Upper lobe of left lung (tissue), 6 donors: ENCODE data around the gene LRRC14B. TPM values are rescaled to one million over a fixed set of nuclear protein-coding genes. Genes with fewer than 3 reads are reported as not detected.
"Not testable (repeated sequence)": the region's sequence is repeated elsewhere in the genome, so short reads cannot be mapped to it uniquely, and the experiment has no call there.

Source experiments
- ATAC-seq, 2 donors: fragments of 200-7000 bp; cut with Tn5 transposase; one replicate each; pipeline ENCODE4 v1.9.1; 2022; ENCODE audit warnings: mild to moderate bottlenecking in 2 of 2, moderate library complexity in 2 of 2; ENCODE audit not compliant: low FRiP score in 2 of 2
- DNase-seq, 2 donors: peaks; one replicate each; pipeline ENCODE4 v3.0.0-alpha.2; 2019 to 2020
- H3K27ac ChIP-seq, 4 donors: fragments of 200-600 bp; sonication (generic); one replicate each; pipeline ENCODE4 v1.5.1; 2016 to 2019
- H3K27me3 ChIP-seq, 4 donors: fragments of 200-600 bp; sonication (generic); one replicate each; pipeline ENCODE4 v1.5.1; 2017 to 2019
- H3K36me3 ChIP-seq, 4 donors: fragments of 200-600 bp; sonication (generic); one replicate each; pipeline ENCODE4 v1.5.1; 2016 to 2019
- H3K4me1 ChIP-seq, 4 donors: fragments of 200-600 bp; sonication (generic); one replicate each; pipeline ENCODE4 v1.5.1; 2018 to 2019
- H3K4me3 ChIP-seq, 4 donors: fragments of 200-600 bp; sonication (generic); one replicate each; pipeline ENCODE4 v1.5.1; 2017 to 2019; ENCODE audit warnings: mild to moderate bottlenecking in 2 of 4, moderate library complexity in 1 of 4
- H3K9me3 ChIP-seq, 4 donors: fragments of 200-600 bp; sonication (generic); one replicate each; pipeline ENCODE4 v1.5.1; 2018 to 2019
- EP300 ChIP-seq, 4 donors: sonication (generic); formaldehyde crosslinking; IDR thresholded peaks; one replicate each; pipeline ENCODE4 v1.5.1; 2017; ENCODE audit warnings: antibody characterized with exemption in 4 of 4, control low read depth in 2 of 4
- POLR2A ChIP-seq, 4 donors: fragments of 450-650 bp; IDR thresholded peaks; one replicate each; pipeline ENCODE4 v1.5.1; 2016 to 2017; ENCODE audit warnings: antibody characterized with exemption in 4 of 4, mild to moderate bottlenecking in 2 of 4
- POLR2AphosphoS5 ChIP-seq, 2 donors: sonication (generic); formaldehyde crosslinking; IDR thresholded peaks; one replicate each; pipeline ENCODE4 v1.5.1; 2017; ENCODE audit warnings: antibody characterized with exemption in 2 of 2
- WGBS, 2 donors: methylation state at CpG; one replicate each; pipeline ENCODE4 v1.1.5; 2017 to 2018; 5-methylcytosine and 5-hydroxymethylcytosine counted together
- total RNA-seq, 6 donors: library from RNA; depleted of rRNA in 4 of 6; stranded (reverse); fragments of >200 nt in 4 of 6; gene quantifications; one replicate each; pipeline versions ENCODE4 v1.1.0 to v1.2.1, GENCODE V29; 2016 to 2021
- TF ChIP-seq, protein P1 (sequence below), 6 experiments: fragments of 450-650 bp in 4 of 6; fragments of 200-600 bp in 2 of 6; sonication (generic) in 2 of 6; IDR thresholded peaks; one replicate each; pipeline ENCODE4 v1.5.1; 2016 to 2019; ENCODE audit warnings: antibody characterized with exemption in 6 of 6
- donor health status: DM: no; HTN: no; CAD: no; lungs with moderate emphysema.
- donor health status: DM: no; HTN: yes; CAD: no; lungs with severe emphysema.

The LRRC14B gene
- total RNA-seq, 6 donors from 2014 or later, result not detected

DNA sequence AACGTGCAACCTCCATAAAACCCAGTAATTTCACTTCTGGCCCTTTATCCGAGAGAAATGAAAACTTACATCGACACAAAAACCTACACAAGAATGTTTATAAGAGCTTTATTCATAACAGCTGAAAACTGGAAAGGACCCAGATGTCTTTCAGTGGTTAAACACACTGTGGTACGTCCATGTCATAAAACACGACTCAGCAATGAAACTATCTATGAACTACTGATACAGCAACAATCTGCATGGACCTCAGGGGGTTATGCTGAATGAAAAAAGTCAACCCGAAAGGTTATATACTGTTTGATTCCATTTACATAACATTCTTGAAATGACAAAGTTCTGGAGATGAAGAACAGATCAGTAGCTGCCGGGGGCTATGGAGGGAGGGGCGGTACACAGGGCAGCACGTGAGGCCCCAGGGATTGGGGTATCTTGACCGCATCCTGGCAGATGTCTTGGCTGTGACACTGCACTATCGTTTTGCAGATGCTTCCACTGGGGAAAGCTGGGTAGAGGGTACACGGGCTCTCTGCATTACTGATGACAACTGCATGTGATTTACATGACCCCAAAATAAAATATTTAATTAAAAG, 22.6 kb downstream of the LRRC14B start:
- Histone ChIP-seq H3K9me3 (no peaks in the 10 kb centered on the region), H3K4me1 (peaks cover 0 to 6% (median 4%) of the 10 kb centered on the region in 4 donors), H3K4me3 (no peak overlapping the region), H3K36me3 (peaks cover 0 to 8% (median 2%) of the 10 kb centered on the region in 4 donors), H3K27ac (no peak overlapping the region), H3K27me3 (no peaks in the 10 kb centered on the region)
- WGBS, 2 donors, result 92 to 95% methylated on average over 12 of the region's 12 CpGs
- no peak for ATAC-seq
- DNase-seq, result no peak
- TF ChIP-seq EP300 (IDR thresholded peaks at IDR 0.05) (no peak), POLR2A (IDR thresholded peaks at IDR 0.05) (no peak), POLR2AphosphoS5 (IDR thresholded peaks at IDR 0.05) (no peak)
- TF ChIP-seq, protein P1, sequence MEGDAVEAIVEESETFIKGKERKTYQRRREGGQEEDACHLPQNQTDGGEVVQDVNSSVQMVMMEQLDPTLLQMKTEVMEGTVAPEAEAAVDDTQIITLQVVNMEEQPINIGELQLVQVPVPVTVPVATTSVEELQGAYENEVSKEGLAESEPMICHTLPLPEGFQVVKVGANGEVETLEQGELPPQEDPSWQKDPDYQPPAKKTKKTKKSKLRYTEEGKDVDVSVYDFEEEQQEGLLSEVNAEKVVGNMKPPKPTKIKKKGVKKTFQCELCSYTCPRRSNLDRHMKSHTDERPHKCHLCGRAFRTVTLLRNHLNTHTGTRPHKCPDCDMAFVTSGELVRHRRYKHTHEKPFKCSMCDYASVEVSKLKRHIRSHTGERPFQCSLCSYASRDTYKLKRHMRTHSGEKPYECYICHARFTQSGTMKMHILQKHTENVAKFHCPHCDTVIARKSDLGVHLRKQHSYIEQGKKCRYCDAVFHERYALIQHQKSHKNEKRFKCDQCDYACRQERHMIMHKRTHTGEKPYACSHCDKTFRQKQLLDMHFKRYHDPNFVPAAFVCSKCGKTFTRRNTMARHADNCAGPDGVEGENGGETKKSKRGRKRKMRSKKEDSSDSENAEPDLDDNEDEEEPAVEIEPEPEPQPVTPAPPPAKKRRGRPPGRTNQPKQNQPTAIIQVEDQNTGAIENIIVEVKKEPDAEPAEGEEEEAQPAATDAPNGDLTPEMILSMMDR (IDR thresholded peaks at IDR 0.05), result no peak

DNA sequence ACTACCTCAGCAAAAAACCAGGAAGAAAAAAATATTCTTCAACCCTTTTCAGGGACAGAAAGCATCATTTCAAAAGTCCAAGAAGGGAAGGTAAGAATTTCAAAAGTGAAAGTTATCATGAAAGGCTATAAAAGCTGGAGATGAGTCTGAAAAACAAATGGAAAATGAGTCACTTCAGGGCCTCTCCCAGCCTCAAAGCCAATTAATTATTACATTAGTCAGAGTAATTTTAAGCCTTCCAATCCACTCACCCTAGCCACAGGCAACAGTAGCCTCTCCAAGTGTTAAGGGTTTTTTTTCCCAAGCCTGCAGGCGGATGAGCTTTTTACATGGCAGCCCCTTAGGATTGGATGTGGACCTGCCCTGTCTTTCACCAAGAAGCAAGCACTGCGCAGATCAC, 24.0 kb downstream of the LRRC14B start:
- not testable (repeated sequence) for H3K27ac ChIP-seq, H3K27me3 ChIP-seq, H3K4me3 ChIP-seq, H3K36me3 ChIP-seq, DNase-seq, H3K9me3 ChIP-seq
- 92 to 96% methylated on average over 2 of the region's 2 CpGs for WGBS, 2 donors
- peak in 1 of 2 donors; percentile 6 for ATAC-seq
- peaks cover 8 to 14% (median 12%) of the 10 kb centered on the region in 4 donors for H3K4me1 ChIP-seq

DNA sequence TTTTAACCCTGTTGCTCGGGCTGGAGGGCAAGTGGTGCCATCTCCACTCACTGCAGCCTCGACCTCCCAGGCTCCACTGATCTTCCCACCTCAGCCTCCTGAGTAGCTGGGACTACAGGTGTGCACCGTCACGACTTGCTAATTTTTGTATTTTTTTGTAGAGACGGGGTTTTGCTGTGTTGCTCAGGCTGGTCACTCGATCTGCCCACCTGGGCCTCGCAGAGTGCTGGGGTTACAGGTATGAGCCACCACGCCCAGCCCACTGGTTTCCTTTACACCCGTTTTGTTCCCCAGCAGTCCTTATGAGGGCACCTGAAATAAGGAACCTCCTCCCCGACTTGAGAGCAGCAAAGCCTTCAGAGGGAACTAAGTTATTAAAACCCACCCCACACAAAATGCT, 24.8 kb downstream of the LRRC14B start:
- H3K9me3 ChIP-seq, H3K4me3 ChIP-seq, H3K27me3 ChIP-seq, H3K27ac ChIP-seq, DNase-seq, H3K36me3 ChIP-seq, ATAC-seq: not testable (repeated sequence)
- H3K4me1 ChIP-seq, result peaks cover 12 to 23% (median 17%) of the 10 kb centered on the region in 4 donors
- WGBS, 2 donors, result 84 to 87% methylated on average over 9 of the region's 10 CpGs

DNA sequence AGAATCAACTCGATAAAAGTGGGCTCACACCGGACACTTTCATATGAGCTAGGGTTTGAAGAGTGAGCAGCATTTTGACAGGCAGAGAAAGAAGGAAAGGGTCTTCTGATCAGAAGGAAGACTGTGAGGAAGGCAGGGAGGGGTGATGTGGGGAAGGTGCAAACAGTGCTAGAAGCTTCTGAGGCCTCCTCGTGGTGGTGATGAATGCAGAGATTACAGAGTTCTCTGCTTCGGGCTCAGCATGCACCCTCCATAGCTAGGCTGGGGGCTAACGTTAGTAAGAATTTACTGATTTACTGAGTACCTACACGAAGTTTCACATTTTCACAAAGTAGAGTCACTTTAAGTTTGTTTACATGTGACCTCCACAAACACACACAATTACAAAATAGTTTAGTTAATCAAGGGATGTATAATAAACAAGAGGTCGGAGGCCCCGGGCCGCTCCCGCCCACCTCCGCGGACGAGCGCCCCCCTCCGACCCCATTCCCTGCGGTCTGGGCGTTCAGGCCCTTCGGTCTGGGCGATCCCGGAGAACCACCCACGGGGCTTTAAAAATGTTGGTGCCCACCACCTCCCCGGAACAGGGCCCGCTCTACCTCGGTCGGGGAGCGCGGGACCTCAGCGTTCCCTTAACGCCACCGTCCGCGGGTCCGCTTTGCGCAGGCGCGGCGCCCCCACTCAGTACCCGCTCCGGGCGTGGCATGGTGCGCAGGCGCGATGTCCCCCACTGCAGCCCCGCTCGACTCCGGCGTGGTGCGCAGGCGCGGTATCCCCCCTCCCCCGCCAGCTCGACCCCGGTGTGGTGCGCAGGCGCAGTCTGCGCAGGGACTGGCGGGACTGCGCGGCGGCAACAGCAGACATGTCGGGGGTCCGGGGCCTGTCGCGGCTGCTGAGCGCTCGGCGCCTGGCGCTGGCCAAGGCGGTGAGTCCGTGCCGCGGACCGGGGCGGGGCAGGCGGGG, 26.5 kb downstream of the LRRC14B start, which contains the start of the genes CCDC127 and SDHA:
Gene CCDC127 (minus strand): TSS at position 660 of the 963 bp plus-strand sequence. CDS start 1,304 bp downstream, outside the sequence.
Gene SDHA (plus strand): TSS at position 827 of the 963 bp plus-strand sequence. CDS start 36 bp downstream, at position 863.
- peak; percentile 96 to 100 for DNase-seq
- peak within 1 kb of the TSS; percentile 92 to 97 (median 94) for H3K27ac ChIP-seq
- TF ChIP-seq POLR2A (IDR thresholded peaks at IDR 0.05) (peak in 3 of 4 donors; percentile 67 to 96 (median 87)), POLR2AphosphoS5 (IDR thresholded peaks at IDR 0.05) (peak; percentile 87 to 97)
- TF ChIP-seq, protein P1 (IDR thresholded peaks at IDR 0.05), result peak in 5 of 6 experiments; percentile 19 to 56 (median 34)

DNA sequence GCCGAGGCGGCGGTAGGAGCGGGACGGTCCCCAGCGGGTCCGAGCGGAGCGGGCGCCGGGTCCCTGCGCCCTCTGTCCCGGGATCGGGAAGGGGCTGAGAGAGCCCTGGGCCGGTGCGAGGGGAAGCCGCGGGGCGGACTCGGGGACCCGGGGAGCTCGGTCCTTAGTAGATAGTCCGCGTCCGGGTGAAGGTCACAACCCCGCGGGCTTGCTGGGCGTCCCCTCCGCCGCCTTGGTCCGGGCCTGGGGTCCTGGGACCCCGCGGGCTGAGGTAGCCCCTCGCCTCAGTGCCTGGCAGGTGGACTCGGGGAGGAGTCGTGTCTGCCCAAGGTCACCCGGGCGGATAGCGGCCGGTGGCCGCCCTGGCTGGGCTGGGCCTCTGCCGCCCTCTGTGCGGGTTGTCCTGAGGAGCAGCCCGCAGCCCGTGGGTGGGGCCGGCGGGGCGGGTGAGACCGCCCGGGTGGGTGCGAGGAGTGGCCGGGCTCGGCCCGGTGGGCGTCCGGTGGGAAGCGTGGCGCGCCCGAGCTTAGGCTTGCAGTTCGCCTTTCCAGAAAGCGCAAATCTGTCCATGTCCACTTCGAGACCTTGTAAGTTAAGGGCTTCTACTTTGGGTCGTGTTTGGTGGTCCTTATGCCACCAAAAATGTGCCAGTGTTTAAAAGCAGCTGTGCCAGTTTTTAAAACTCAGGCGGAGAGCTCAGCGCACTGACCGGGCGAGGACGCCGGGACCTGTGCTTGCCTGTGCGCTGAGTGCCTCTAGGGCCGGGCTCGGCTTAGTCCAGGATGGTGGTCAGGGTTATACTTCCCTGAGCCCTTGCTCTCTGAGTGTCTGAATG, 27.4 kb downstream of the LRRC14B start:
- no peaks in the 10 kb centered on the region for H3K9me3 ChIP-seq
- ATAC-seq (peak; percentile 75 to 80), DNase-seq (peak; percentile 59 to 91)
- H3K36me3 ChIP-seq, result peaks cover 0 to 4% (median under 1%) of the 10 kb centered on the region in 4 donors
- H3K4me1 ChIP-seq, result peaks cover 12 to 43% (median 27%) of the 10 kb centered on the region in 4 donors
- H3K27ac ChIP-seq, result peak overlapping the region; percentile 92 to 97 (median 94)
- 0 to 1% methylated on average over 22 to 36 of the region's 73 CpGs for WGBS, 2 donors
- H3K4me3 ChIP-seq, result peak overlapping the region; percentile 84 to 99 (median 93)
- H3K27me3 ChIP-seq, result no peaks in the 10 kb centered on the region
- no peak for TF ChIP-seq EP300 (IDR thresholded peaks at IDR 0.05)
- TF ChIP-seq, protein P1 (IDR thresholded peaks at IDR 0.05), result no peak
- TF ChIP-seq POLR2A (IDR thresholded peaks at IDR 0.05), result no peak
- TF ChIP-seq POLR2AphosphoS5 (IDR thresholded peaks at IDR 0.05), result no peak

More for the DNA sequence above, 26.5 kb downstream of the LRRC14B start, which contains the start of the genes CCDC127 and SDHA:
- WGBS, 2 donors, result 1% methylated on average over 15 to 28 of the region's 75 CpGs
- ATAC-seq, result peak; percentile 95 to 97
- H3K4me1 ChIP-seq, result peaks cover 12 to 37% (median 25%) of the 10 kb centered on the region in 4 donors
- peak within 1 kb of the TSS; percentile 84 to 99 (median 93) for H3K4me3 ChIP-seq
- not testable (repeated sequence) for H3K9me3 ChIP-seq, H3K36me3 ChIP-seq, H3K27me3 ChIP-seq
